HG02642 (cell line): ENCODE results near the gene ME1.
"Not testable (repeated sequence)": the region's sequence is repeated elsewhere in the genome, so short reads cannot be mapped to it uniquely, and the experiment has no call there.

Source experiments
- ATAC-seq: cut with Tn5 transposase; IDR thresholded peaks from one replicate; pipeline ENCODE4 v1.9.1; 2021; ENCODE audit warnings: mild to moderate bottlenecking; ENCODE audit not compliant: unreplicated experiment, poor library complexity

Gene ME1

GRCh38 chr6:83198486-83199172 is 232.2 kb downstream of the ME1 start:
- ATAC-seq = no peak

DNA sequence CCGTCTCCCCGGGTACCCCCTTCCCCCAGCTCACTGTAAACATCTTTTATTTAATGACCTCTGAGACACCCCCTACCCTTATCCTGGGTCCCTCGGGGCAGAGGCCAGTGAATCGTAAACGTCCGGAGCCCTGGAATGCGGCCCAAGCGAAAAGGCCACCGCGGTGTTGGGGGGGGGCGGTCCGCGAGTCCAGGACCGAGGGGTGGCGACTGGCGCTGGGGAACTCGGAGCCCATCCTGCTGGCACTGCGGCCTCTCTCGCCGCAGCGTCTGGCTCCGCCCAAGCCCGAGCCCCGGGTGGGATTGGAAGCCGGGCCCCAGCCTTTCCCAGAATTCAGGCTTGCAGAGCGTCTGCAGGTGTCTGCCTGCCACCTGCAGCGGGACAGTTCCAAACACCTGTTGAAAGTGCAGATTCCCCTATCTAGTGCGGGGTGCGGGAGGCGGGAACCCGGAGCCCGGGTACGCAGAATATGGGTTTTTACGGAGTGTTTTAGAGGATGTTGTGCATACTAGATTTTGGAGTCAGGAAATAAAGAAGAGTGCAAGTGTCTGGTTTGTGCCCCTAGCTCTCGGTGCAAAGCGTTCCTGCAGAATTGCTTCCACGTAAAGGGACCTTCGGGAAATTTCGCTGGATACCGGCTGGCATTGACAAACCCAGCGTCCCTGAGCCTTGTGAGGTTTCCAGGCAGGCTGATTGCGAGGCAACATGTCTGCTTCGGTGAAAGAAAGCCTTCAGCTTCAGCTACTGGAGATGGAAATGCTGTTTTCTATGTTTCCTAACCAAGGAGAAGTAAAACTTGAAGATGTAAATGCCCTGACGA is 236.9 kb downstream of the ME1 start:
- peak; percentile 27 for ATAC-seq

GRCh38 chr6:83192871-83193746 is 237.7 kb downstream of the ME1 start, which contains the start of the genes PGM3 and RWDD2A:
Gene PGM3 (minus strand): TSS chr6:83193265. CDS start chr6:83191012, 2,253 bp downstream.
Gene RWDD2A (plus strand): TSS chr6:83193357. CDS start chr6:83194452, 1,095 bp downstream.
- ATAC-seq = peak; percentile 98

DNA sequence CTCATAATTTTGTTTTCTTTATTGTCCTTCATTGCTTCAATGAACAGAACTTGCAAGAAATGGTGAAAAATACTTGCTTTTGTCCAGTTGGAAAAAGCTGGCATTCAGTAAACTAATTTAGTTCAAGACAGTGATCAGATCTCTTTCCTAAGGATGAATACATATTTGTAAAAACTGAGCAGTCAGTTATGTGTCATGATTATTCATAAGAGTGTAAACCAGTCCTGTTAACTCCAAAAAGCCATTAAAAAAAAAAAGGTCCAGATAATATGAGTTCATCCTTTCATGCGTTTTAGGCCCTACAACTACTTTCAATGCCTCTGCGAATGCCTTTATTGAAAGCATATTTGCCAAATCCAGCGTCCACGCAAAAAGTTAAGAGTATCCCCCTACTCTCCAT is 238.4 kb downstream of the ME1 start:
- no peak for ATAC-seq

GRCh38 chr6:83191974-83192373 is 238.9 kb downstream of the ME1 start:
- not testable (repeated sequence) for ATAC-seq

DNA sequence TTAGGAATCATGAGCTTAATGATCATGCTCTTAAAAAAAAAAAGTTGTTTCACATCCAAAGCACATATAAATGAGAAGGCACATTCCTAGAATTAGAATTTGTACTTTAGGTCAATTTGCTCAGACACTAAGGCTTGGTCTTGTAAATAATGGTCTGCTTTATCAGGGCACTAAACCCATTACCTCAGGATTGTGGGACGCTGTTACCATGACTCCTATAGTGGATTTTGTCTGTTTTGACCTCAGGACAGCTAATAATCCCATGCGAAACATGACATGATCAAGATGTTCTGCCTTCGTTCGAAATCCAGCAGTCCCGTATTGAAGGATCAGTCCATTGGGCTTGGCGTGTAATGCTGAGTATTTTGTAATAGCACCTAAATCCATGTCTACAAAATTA is 240.2 kb downstream of the ME1 start:
- no peak for ATAC-seq

DNA sequence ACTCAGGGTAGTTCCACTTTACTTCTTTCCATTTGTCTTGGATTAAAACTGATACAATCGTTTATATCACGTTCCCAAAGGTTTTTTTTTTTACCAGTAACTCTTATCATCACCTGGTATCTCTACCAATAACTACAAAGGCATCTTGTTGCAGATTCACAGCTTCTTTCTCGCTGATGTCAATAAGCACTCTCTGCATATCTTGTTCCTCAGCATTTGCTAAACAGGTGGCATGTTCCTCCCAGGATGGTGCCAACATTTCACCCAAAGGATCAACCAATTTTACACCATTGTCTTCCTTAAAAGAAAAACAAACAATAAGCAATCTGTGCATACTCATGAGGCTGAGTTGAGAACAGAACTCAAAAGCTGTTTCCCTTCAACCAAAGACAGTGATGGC is 242.3 kb downstream of the ME1 start:
- no peak for ATAC-seq

- no peak for ATAC-seq
These were observed 245.8 kb downstream of the ME1 start for GRCh38 chr6:83185096-83185495.

DNA sequence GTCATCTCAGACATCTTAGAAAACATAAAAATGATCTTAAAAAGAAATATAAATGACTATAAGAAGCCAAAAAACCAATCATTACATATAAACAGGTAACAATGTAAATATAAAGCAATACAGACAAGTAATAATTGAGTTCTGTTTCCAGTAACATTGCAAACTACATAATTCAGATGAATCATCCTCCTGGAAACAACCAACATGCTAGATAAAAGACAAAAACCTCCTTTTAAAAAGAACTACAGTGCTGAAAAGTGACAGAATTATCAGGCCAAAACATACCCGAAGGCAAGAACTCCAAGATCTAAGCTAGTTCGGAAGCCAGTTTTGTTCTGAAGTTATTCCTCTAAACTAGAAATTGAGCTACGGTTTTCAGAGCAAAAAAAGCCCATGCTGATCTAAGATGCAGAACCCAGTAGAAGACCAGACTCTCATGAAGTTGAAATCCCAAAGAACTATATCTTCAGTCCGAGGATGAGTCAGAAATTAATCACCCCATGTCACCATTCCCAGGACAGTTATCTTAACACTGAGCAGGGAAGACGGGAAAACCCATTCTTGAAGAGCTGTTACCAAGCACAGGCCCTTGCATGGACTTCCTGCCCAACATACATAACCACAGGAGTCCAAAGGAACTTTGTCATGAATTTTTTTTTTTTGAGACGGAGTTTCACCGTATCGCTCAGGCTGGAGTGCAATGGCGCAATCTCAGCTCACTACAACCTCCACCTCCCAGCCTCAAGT is 247.6 kb downstream of the ME1 start:
- no peak for ATAC-seq

DNA sequence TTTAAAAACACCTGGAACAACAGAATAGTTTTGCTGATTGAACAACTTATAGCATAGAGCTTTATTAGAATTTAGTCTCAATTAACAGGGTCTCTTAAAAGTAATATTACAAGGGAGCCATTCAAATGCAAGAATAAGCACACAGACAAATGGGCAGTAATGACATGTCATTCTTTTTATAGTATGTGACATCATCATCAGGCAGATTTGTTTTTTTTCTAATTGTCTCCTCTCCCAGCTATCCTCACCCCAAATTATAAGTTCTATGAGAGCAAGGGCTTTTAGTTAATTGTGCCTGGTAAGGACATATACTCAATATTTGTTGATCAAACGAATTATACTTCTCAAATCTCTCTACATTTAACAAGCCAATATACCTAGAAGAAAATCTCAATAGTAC is 248.7 kb downstream of the ME1 start:
- no peak for ATAC-seq

DNA sequence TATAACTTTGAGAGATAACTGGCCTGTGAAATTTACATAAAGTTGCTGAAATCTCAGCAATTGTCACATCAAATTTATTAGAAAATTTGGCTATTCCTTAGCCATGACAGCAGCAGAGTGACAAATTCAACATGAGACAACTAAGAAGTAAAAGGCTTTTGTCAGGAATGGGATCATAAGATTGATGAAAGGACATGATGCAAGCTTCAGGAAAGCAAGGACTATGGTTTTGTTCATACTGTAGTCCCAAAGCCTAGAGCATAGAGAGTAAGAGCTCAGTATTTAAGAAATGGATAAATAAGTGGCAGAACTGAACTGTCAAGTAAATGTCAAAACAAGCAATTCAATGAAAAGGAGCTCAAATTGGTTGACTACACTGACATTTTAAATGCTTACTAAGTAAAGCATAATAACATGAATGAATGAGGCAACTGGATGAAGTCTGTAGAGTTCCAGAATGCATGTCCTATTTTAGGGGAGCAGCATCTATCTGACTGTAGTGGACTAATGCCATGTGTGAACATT is 250.4 kb downstream of the ME1 start:
- no peak for ATAC-seq

- ATAC-seq = no peak
These were observed 254.6 kb downstream of the ME1 start for GRCh38 chr6:83176246-83176645.

DNA sequence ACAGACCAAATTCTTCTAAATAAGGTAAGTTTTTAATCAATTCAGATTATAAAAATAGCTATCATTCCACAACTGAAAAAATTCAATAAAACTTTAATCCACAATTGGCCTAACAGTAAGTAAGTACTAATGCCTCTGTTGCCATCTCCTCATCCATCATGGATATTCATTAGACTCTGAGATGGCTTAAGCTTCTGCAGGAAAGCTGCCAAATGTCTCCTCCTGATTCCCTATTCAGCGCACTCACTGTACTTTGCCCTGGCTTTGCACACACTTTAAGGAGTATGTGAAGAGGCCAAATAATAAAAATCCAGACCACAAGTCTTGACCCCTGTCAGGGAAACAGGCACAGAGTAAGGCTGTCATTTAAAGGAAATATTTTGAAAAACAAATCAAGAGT is 261.3 kb downstream of the ME1 start:
- ATAC-seq = no peak

DNA sequence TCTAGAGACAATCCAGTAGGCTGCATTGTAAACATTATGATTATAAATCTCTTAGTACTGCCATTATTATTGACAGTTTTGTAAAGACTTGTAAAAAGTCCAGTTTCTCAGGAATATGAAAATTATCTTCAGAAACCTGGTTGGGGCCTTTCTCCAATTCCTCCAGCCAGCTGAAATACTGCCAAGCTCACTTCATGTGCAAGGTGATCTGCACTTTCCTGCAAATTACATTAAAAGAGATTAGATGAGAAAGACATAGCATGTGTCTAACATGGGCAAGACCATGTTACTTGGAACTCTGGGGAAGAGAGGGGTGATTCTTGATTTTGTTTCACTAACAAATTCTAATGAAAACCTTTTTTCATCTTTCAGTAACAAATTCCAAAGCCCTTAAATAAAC is 261.7 kb downstream of the ME1 start:
- no peak for ATAC-seq

- ATAC-seq = no peak
These were observed 262.3 kb downstream of the ME1 start for GRCh38 chr6:83168556-83168955.

- ATAC-seq = no peak
These were observed 263.0 kb downstream of the ME1 start for GRCh38 chr6:83167726-83168278.
